Measurements from ENCODE around the gene IMP4. TPM values are rescaled to one million over a fixed set of nuclear protein-coding genes. Genes with fewer than 3 reads are reported as not detected.
A peak's percentile ranks its signal among the peaks of the same experiment; 100 is the strongest.

IMP4 gene
- total RNA-seq, 1 experiment from 2014 or later, result 120 TPM

DNA sequence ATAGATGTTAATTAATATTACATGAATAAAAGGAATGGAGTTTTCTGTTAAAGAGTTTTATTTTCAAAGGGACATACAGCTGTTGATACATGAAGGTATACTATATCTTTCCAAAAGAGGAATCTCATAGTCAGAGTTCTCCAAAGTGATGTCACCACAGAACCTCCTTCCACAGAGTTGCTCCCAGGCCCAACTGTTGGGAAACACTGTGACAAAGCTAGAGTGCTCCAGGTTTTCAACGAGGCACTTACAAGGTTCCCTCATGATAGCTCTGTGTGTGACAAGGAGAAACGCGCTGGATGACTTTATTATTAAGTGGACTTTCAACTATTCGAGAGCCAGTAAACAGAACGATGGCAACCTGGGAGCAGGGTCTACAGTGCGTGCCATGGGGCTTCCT lies 46.7 kb downstream of the IMP4 start:
- BruUV-seq (replicated peaks), result no TSS peak
- Histone ChIP-seq H3K36me3 (ENCODE audit: control insufficient read depth, insufficient read depth, low read length) (no peaks in the 10 kb centered on the region), H3K4me3 (ENCODE audit: low read depth, low read length) (no peak overlapping the region), H3K27me3 (replicated peaks; ENCODE audit: control insufficient read depth, insufficient read depth, low read length) (no peaks in the 10 kb centered on the region), H3K4me1 (peaks cover 21% of the 10 kb centered on the region), H3K9me3 (no peaks in the 10 kb centered on the region)
- intact Hi-C loops (cut with micrococcal nuclease; ENCODE audit: unreplicated experiment), result no loop called here
- TF ChIP-seq, protein P1, sequence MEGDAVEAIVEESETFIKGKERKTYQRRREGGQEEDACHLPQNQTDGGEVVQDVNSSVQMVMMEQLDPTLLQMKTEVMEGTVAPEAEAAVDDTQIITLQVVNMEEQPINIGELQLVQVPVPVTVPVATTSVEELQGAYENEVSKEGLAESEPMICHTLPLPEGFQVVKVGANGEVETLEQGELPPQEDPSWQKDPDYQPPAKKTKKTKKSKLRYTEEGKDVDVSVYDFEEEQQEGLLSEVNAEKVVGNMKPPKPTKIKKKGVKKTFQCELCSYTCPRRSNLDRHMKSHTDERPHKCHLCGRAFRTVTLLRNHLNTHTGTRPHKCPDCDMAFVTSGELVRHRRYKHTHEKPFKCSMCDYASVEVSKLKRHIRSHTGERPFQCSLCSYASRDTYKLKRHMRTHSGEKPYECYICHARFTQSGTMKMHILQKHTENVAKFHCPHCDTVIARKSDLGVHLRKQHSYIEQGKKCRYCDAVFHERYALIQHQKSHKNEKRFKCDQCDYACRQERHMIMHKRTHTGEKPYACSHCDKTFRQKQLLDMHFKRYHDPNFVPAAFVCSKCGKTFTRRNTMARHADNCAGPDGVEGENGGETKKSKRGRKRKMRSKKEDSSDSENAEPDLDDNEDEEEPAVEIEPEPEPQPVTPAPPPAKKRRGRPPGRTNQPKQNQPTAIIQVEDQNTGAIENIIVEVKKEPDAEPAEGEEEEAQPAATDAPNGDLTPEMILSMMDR (IDR thresholded peaks at IDR 0.05; ENCODE audit: insufficient read depth in 1 of 2, low read depth in 1 of 2, low read length in 1 of 2, severe bottlenecking in 1 of 2, unreplicated experiment in 1 of 2), result no peak
- Mint-ChIP-seq H3K27ac (ENCODE audit: unreplicated experiment) (no peak overlapping the region), H3K9me3 (ENCODE audit: unreplicated experiment) (no peaks in the 10 kb centered on the region), H3K27me3 (ENCODE audit: insufficient read depth, unreplicated experiment) (no peaks in the 10 kb centered on the region), H3K36me3 (ENCODE audit: insufficient read depth, unreplicated experiment) (peaks cover 6% of the 10 kb centered on the region), H3K4me3 (ENCODE audit: unreplicated experiment) (no peak overlapping the region), H3K4me1 (ENCODE audit: low read depth, unreplicated experiment) (peaks cover 15% of the 10 kb centered on the region)
- CTCF ChIA-PET, result interaction anchor here (2.6 kb wide), 1 partner anchor 16 kb away, joined by 12 read pairs; no protein-coding TSS in a partner anchor
- POLR2A ChIA-PET, result no interaction called here
- no peak for DNase-seq

DNA sequence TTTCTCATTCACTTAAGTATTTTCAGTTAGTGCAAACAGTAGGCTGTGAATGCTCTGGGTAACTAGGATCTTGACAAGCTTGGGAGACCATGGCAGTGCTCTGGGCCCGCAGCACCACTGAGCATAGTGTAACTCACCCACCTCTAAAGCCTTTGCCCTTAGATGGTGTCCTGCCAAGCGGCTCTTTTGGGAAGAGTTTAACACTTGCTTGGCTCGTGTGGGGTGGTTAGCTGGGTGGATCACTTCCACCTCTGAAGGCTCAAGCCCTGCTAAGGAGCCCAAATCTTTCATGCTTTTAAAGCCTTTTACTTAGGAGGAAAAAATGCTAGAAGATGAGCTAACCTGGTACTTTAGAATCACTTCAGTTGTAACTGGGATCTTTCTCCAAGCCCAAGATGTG lies 47.1 kb downstream of the IMP4 start:
- Histone ChIP-seq H3K4me1 (peaks cover 21% of the 10 kb centered on the region), H3K27me3 (replicated peaks; ENCODE audit: control insufficient read depth, insufficient read depth, low read length) (no peaks in the 10 kb centered on the region), H3K36me3 (ENCODE audit: control insufficient read depth, insufficient read depth, low read length) (no peaks in the 10 kb centered on the region), H3K4me3 (ENCODE audit: low read depth, low read length) (no peak overlapping the region), H3K9me3 (no peaks in the 10 kb centered on the region)
- H3K27me3 Mint-ChIP-seq (ENCODE audit: insufficient read depth, unreplicated experiment), result no peaks in the 10 kb centered on the region
- no peaks in the 10 kb centered on the region for H3K9me3 Mint-ChIP-seq (ENCODE audit: unreplicated experiment)
- BruUV-seq (replicated peaks), result no TSS peak
- no peak for DNase-seq
- TF ChIP-seq, protein P1 (IDR thresholded peaks at IDR 0.05; ENCODE audit: insufficient read depth in 1 of 2, low read depth in 1 of 2, low read length in 1 of 2, severe bottlenecking in 1 of 2, unreplicated experiment in 1 of 2), result no peak
- H3K4me1 Mint-ChIP-seq (ENCODE audit: low read depth, unreplicated experiment), result peaks cover 15% of the 10 kb centered on the region
- ChIA-PET CTCF (interaction anchor here (2.6 kb wide), 1 partner anchor 17 kb away, joined by 12 read pairs; no protein-coding TSS in a partner anchor), POLR2A (no interaction called here)
- H3K36me3 Mint-ChIP-seq (ENCODE audit: insufficient read depth, unreplicated experiment), result peaks cover 6% of the 10 kb centered on the region
- intact Hi-C loops (cut with micrococcal nuclease; ENCODE audit: unreplicated experiment), result loop anchor here (5.0 kb wide), 1 partner anchor 38 kb away; no protein-coding TSS in a partner anchor
- H3K27ac Mint-ChIP-seq (ENCODE audit: unreplicated experiment), result no peak overlapping the region
- no peak overlapping the region for H3K4me3 Mint-ChIP-seq (ENCODE audit: unreplicated experiment)

GRCh38 chr2:130390460-130391057 lies 47.9 kb downstream of the IMP4 start:
- H3K27me3 Mint-ChIP-seq (ENCODE audit: insufficient read depth, unreplicated experiment), result no peaks in the 10 kb centered on the region
- H3K4me3 Mint-ChIP-seq (ENCODE audit: unreplicated experiment), result peak overlapping the region; percentile 72
- H3K9me3 Mint-ChIP-seq (ENCODE audit: unreplicated experiment), result no peaks in the 10 kb centered on the region
- H3K27ac Mint-ChIP-seq (ENCODE audit: unreplicated experiment), result peak overlapping the region; percentile 74
- Histone ChIP-seq H3K4me1 (peaks cover 21% of the 10 kb centered on the region), H3K9me3 (no peaks in the 10 kb centered on the region), H3K4me3 (ENCODE audit: low read depth, low read length) (peak overlapping the region; percentile 91), H3K36me3 (ENCODE audit: control insufficient read depth, insufficient read depth, low read length) (no peaks in the 10 kb centered on the region), H3K27me3 (replicated peaks; ENCODE audit: control insufficient read depth, insufficient read depth, low read length) (no peaks in the 10 kb centered on the region)
- no peak for DNase-seq
- H3K36me3 Mint-ChIP-seq (ENCODE audit: insufficient read depth, unreplicated experiment), result peaks cover 6% of the 10 kb centered on the region
- no TSS peak for BruUV-seq (replicated peaks)
- POLR2A ChIA-PET, result interaction anchor here (0.5 to 1.8 kb wide), 3 partner anchors 13 to 48 kb away, joined by 3 to 4 read pairs (median 4); a partner anchor contains a TSS
- intact Hi-C loops (cut with micrococcal nuclease; ENCODE audit: unreplicated experiment), result loop anchor here (1.0 to 5.0 kb wide), 4 partner anchors 18 to 48 kb away; partner anchors contain the start of gene IMP4
- CTCF ChIA-PET, result interaction anchor here (1.1 to 2.6 kb wide), 3 partner anchors 18 to 35 kb away, joined by 4 to 12 read pairs (median 4); partner anchors contain the start of gene PTPN18
- TF ChIP-seq, protein P1 (IDR thresholded peaks at IDR 0.05; ENCODE audit: insufficient read depth in 1 of 2, low read depth in 1 of 2, low read length in 1 of 2, severe bottlenecking in 1 of 2, unreplicated experiment in 1 of 2), result no peak
- peaks cover 15% of the 10 kb centered on the region for H3K4me1 Mint-ChIP-seq (ENCODE audit: low read depth, unreplicated experiment)
